Jurkat, Clone E6-1 (cell line): ENCODE results near the gene C17orf50.

Experiments used
- DNase-seq: peaks from one replicate; pipeline ENCODE4 v3.0.0-alpha.2; 2011; ENCODE audit warnings: low read depth, low spot score
- H3K4me3 ChIP-seq: 2 replicates; pipeline ENCODE4 v1.5.1; 2011; ENCODE audit warnings: mild to moderate bottlenecking, low read length, control low read depth, moderate library complexity

Gene C17orf50

DNA sequence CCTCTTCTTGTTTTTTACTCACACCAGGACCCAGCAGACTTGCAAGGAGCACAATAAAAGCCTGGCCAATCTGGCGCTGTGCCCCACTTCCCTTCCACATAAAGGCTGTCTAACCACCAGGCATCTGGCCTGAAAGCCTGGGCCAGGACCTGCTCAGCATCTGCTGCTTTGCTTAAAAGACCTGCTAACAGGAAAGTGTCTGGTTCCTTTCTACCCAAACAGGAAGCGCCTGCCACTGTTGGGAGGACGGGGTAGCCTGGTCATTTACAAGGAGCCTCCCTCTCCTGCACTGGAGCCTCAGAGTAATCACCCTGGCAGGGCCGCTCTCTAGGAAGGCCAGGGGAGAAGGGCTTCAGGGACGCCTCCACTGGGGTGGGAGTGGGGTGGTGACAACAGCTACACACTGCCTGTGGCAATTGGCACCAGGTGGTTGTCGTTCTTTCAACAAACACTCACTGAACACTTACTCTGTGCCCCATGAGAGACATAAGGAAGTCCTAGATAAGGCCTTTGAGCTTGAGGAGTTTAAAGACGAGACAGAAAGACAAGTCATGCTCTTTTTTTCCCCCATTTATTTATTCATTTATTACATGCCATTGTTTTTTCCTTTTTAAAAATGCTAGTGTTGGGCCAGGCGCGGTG, 41.0 kb downstream of the C17orf50 start:
- no peak overlapping the region for H3K4me3 ChIP-seq
- peak; percentile 71 for DNase-seq

DNA sequence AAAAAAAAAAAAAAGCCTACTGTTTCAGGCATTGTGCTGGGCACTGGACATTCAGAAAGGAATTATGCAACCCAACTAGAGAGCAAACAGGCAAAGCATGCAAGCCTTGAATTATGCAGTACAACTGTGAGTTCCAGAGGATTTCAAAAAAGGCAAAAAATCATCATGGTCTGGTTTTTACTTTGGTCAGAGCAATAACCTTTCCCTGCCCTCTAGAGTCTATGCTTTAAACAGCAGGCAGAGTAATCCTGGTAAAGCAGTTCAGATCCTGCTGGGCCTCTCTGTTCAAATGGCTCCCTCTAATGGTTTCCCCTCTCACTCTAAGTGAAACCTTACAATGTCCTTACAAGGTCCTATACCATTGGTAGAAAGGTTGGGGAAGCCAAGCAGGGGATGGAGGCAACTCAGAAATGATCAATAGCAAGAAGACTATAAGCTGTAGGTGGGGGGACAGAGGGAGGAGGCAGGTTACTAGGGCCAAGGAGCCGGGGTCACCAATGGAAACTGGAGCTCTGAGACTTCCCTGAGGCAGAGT, 44.0 kb downstream of the C17orf50 start:
- no peak overlapping the region for H3K4me3 ChIP-seq
- peak; percentile 89 for DNase-seq

DNA sequence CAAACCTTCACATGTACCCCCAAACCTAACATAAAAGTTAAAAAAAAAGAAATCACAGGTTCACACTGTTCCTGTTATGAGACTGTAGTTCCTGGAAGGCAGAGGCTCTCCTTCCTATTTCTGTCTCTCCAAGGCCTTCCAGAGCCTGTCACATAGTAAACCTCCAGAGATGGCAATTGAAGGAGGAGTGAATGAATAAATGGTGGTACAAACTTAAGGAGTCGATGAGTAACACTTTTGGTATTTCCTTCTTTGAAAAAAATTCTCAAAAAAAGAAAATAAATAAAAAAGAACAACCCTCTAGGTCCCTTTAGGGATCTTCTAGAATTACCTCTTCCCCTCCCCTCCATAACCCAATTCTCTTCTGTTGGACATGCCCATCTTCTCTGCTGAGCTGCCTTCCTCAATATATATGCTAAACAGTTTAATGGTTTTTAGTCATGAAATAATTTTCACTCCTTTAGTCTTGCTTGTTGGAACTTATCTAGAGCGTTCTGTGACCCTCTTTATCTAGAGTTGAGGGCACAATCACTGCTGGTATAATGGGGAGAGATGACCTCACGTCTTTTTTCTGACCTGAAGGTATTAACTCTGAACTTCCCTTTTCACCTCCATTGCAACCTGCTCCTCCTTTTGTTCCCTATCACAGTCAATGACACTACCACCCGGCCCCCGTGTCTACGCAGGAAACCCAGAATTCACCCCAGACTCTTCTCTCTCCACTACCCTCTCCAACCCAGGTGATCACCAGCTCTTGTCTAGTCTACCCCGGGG, 46.9 kb downstream of the C17orf50 start:
- H3K4me3 ChIP-seq, result no peak overlapping the region
- no peak for DNase-seq

DNA sequence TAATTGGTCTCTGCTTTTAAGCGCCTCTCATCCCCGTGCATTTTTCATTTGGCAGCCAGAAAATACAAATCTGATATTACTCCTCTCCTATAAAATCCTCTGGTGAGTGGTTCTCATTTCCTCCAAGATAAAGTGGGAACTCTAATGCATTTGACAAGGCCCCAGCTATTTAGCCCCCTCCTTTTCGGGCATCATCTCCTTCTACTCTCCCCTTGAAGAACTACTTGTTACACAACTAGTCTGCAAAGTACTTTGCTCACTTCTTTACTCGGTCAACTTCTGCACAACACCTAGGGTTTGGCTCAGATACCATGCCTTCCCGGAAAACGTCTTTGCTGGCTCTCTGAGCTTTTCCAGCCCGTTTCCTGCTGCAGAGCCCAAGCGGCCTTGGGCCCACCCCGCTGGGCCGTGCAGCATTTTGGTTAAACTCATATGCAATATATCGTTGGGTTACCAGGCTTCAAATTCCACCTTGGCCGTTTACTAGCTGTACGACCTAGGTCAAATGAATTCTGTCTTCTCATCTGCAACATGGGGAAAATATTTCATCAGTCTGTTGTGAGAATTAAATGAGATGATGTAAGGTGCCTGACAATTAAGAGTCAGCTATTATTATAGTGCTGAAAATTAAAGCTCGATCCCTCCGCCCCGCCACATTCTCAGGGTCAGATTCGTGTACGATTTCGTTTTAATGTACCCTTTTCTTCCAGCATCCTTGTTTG, 47.7 kb downstream of the C17orf50 start:
- H3K4me3 ChIP-seq, result peak overlapping the region; percentile 100
- no peak for DNase-seq

- peak within 1 kb of the TSS; percentile 100 for H3K4me3 ChIP-seq
- DNase-seq, result peak; percentile 98
Observed at GRCh38 chr17:35808962-35809854, 48.5 kb downstream of the C17orf50 start, which contains the start of gene TAF15. Gene TAF15 (plus strand): TSS chr17:35809484. CDS start chr17:35809570, 86 bp downstream.

DNA sequence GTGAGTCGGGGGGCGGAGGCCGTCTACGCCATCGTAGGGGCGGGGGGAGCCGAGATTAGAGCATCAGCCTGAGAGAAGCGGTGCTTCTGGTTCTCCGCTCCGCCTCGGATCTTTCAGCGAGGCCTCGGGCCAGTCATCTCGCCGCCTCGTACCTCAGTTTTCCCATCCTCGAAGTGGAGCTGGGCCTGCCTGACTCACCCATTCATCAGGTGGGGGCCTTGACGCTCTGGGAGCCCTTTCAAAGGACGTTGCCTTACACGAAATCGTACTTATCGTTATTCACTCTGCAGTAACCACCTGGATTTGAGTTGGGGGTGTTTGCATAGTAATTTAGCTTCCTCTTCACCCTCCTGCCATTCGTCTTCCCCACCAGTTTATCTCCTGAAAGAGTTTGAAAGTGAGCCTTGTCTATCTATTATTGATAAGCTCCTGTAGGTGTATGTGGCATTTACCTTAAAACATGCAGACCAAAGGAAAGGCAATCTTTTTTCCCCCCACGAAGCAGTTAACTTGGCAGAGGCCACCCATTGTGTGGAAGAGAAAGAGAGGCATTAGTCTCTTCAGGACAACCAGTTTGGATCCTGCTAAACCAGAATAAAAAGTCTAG, 49.3 kb downstream of the C17orf50 start:
- DNase-seq, result no peak

DNA sequence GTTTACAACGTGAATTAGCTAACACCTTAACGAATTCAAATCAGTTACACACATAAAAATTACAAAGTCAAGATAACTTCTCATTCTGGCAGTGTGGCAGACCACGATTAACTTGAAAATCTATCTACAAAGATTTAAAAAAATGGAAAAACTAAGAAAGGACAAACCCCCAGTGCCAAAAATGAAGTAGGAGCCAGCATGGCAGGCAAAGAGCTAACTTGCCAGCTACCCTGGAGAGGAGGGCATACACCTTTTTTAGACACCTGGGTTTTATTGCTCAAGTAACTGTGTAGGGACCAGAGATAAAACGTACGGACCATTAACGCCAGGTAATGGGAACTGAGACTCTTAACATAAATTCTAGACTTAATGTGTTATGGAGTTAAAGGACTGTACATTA, 51.1 kb downstream of the C17orf50 start:
- no peak overlapping the region for H3K4me3 ChIP-seq
- DNase-seq, result no peak

More for the DNA sequence above, 49.3 kb downstream of the C17orf50 start:
- peak overlapping the region; percentile 100 for H3K4me3 ChIP-seq

- DNase-seq, result no peak
- no peak overlapping the region for H3K4me3 ChIP-seq
Observed at GRCh38 chr17:35812456-35812855, 51.8 kb downstream of the C17orf50 start.
